ENCODE data around the gene GPR171. TPM values are rescaled to one million over a fixed set of nuclear protein-coding genes. Genes with fewer than 3 reads are reported as not detected.

GPR171 gene
- total RNA-seq, 1 donor from 2014 or later = not detected

DNA sequence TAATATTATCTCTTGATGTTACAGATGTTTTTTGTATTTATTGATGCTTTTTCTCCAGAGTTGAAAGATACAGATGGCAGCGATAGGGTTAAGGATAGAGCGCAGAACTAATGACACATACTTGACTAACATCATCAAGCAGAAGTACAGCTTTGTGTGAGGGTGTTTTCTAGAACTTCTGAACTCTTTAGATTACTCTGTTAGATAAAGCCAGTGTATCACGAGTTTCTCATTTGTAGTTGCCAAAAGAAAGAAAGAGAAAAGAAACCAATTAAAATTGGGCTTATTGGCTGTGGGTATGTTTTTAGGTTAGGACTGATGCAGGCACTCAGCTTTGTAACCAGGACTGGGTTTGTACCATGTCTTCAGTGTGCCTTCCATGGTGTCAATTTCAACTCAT lies 6.6 kb upstream of the GPR171 start:
- Histone ChIP-seq H3K4me1 (peaks cover 7% of the 10 kb centered on the region), H3K79me2 (ENCODE audit: low read depth) (no peaks in the 10 kb centered on the region), H3F3A (ENCODE audit: low read depth) (no peaks in the 10 kb centered on the region), H4K20me1 (ENCODE audit: low read depth) (no peaks in the 10 kb centered on the region), H3K4me3 (no peak overlapping the region), H3K36me3 (no peaks in the 10 kb centered on the region), H3K9me3 (ENCODE audit: low read depth) (no peaks in the 10 kb centered on the region), H3K4me2 (no peak overlapping the region), H2AFZ (replicated peaks) (no peak overlapping the region), H3K9ac (no peak overlapping the region), H3K27me3 (no peaks in the 10 kb centered on the region), H3K27ac (no peak overlapping the region)
- TF ChIP-seq EZH2phosphoT487 (IDR thresholded peaks at IDR 0.05) (no peak), EZH2 (IDR thresholded peaks at IDR 0.05) (no peak)
- TF ChIP-seq, protein P1, sequence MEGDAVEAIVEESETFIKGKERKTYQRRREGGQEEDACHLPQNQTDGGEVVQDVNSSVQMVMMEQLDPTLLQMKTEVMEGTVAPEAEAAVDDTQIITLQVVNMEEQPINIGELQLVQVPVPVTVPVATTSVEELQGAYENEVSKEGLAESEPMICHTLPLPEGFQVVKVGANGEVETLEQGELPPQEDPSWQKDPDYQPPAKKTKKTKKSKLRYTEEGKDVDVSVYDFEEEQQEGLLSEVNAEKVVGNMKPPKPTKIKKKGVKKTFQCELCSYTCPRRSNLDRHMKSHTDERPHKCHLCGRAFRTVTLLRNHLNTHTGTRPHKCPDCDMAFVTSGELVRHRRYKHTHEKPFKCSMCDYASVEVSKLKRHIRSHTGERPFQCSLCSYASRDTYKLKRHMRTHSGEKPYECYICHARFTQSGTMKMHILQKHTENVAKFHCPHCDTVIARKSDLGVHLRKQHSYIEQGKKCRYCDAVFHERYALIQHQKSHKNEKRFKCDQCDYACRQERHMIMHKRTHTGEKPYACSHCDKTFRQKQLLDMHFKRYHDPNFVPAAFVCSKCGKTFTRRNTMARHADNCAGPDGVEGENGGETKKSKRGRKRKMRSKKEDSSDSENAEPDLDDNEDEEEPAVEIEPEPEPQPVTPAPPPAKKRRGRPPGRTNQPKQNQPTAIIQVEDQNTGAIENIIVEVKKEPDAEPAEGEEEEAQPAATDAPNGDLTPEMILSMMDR (IDR thresholded peaks at IDR 0.05) = no peak
- Mint-ChIP-seq H3K4me1 (no peaks in the 10 kb centered on the region), H3K36me3 (peaks cover 2% of the 10 kb centered on the region), H3K4me3 (no peak overlapping the region), H3K9me3 (no peaks in the 10 kb centered on the region), H3K27ac (no peak overlapping the region), H3K27me3 (ENCODE audit: insufficient read depth, low read depth) (no peaks in the 10 kb centered on the region)
- DNase-seq (ENCODE audit: low spot score) = no peak

DNA sequence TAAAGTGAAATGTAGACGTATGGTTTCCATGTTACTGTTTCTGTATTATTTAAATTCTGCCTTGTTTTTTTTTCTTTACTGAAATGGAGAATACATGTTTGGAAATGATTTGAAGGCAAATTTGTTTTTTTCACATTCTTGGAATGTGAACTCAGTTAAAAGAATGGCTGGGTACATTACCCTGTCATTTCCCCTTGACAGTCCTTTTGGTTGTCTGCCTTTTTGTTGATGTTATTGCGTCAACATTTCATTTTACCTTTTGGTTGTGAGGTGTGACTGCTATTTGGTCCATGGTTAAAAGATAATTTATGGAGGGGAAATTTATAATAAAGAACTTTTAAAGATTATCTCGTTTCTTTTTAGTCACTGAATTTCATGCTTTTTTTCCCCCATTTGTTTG lies 3.2 kb upstream of the GPR171 start:
- no peak overlapping the region for H3K9ac ChIP-seq
- TF ChIP-seq, protein P1 (IDR thresholded peaks at IDR 0.05) = no peak
- TF ChIP-seq EZH2phosphoT487 (IDR thresholded peaks at IDR 0.05) = no peak
- no peak for TF ChIP-seq EZH2 (IDR thresholded peaks at IDR 0.05)
- no peak overlapping the region for H3K27ac ChIP-seq
- Mint-ChIP-seq H3K27me3 (ENCODE audit: insufficient read depth, low read depth) (no peaks in the 10 kb centered on the region), H3K4me1 (no peaks in the 10 kb centered on the region), H3K27ac (no peak overlapping the region), H3K9me3 (no peaks in the 10 kb centered on the region), H3K4me3 (no peak overlapping the region), H3K36me3 (peaks cover 2% of the 10 kb centered on the region)
- H3K4me2 ChIP-seq = no peak overlapping the region
- H3K4me1 ChIP-seq = peaks cover 4% of the 10 kb centered on the region
- H3K79me2 ChIP-seq (ENCODE audit: low read depth) = no peaks in the 10 kb centered on the region
- H3K4me3 ChIP-seq = no peak overlapping the region
- no peaks in the 10 kb centered on the region for H3K9me3 ChIP-seq (ENCODE audit: low read depth)
- H3F3A ChIP-seq (ENCODE audit: low read depth) = no peaks in the 10 kb centered on the region
- no peaks in the 10 kb centered on the region for H3K27me3 ChIP-seq
- no peak overlapping the region for H2AFZ ChIP-seq (replicated peaks)
- H4K20me1 ChIP-seq (ENCODE audit: low read depth) = no peaks in the 10 kb centered on the region
- DNase-seq (ENCODE audit: low spot score) = no peak
- H3K36me3 ChIP-seq = no peaks in the 10 kb centered on the region

GRCh38 chr3:151205482-151205881 lies 2.5 kb upstream of the GPR171 start:
- H3K4me1 Mint-ChIP-seq = no peaks in the 10 kb centered on the region
- no peak overlapping the region for H3K4me3 Mint-ChIP-seq
- H3K27ac ChIP-seq = no peak overlapping the region
- TF ChIP-seq, protein P1 (IDR thresholded peaks at IDR 0.05) = no peak
- no peak for TF ChIP-seq EZH2phosphoT487 (IDR thresholded peaks at IDR 0.05)
- no peak for TF ChIP-seq EZH2 (IDR thresholded peaks at IDR 0.05)
- H3K36me3 ChIP-seq = no peaks in the 10 kb centered on the region
- DNase-seq (ENCODE audit: low spot score) = no peak
- no peaks in the 10 kb centered on the region for H3K4me1 ChIP-seq
- no peaks in the 10 kb centered on the region for H3K27me3 ChIP-seq
- H3K4me2 ChIP-seq = no peak overlapping the region
- no peaks in the 10 kb centered on the region for H3K9me3 ChIP-seq (ENCODE audit: low read depth)
- H3F3A ChIP-seq (ENCODE audit: low read depth) = no peaks in the 10 kb centered on the region
- H2AFZ ChIP-seq (replicated peaks) = no peak overlapping the region
- no peak overlapping the region for H3K27ac Mint-ChIP-seq
- no peak overlapping the region for H3K4me3 ChIP-seq
- no peaks in the 10 kb centered on the region for H3K9me3 Mint-ChIP-seq
- no peak overlapping the region for H3K9ac ChIP-seq
- H4K20me1 ChIP-seq (ENCODE audit: low read depth) = no peaks in the 10 kb centered on the region
- H3K27me3 Mint-ChIP-seq (ENCODE audit: insufficient read depth, low read depth) = no peaks in the 10 kb centered on the region
- peaks cover 2% of the 10 kb centered on the region for H3K36me3 Mint-ChIP-seq
- no peaks in the 10 kb centered on the region for H3K79me2 ChIP-seq (ENCODE audit: low read depth)
